HG03045 (cell line): ENCODE data around the gene AGTR2.
"Not testable (repeated sequence)": the region's sequence is repeated elsewhere in the genome, so short reads cannot be mapped to it uniquely, and the experiment has no call there.

ENCODE experiments used
- ATAC-seq: cut with Tn5 transposase; IDR thresholded peaks from one replicate; pipeline ENCODE4 v1.9.1; 2021; ENCODE audit warnings: mild to moderate bottlenecking, moderate library complexity; ENCODE audit not compliant: unreplicated experiment

Gene AGTR2, protein sequence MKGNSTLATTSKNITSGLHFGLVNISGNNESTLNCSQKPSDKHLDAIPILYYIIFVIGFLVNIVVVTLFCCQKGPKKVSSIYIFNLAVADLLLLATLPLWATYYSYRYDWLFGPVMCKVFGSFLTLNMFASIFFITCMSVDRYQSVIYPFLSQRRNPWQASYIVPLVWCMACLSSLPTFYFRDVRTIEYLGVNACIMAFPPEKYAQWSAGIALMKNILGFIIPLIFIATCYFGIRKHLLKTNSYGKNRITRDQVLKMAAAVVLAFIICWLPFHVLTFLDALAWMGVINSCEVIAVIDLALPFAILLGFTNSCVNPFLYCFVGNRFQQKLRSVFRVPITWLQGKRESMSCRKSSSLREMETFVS

DNA sequence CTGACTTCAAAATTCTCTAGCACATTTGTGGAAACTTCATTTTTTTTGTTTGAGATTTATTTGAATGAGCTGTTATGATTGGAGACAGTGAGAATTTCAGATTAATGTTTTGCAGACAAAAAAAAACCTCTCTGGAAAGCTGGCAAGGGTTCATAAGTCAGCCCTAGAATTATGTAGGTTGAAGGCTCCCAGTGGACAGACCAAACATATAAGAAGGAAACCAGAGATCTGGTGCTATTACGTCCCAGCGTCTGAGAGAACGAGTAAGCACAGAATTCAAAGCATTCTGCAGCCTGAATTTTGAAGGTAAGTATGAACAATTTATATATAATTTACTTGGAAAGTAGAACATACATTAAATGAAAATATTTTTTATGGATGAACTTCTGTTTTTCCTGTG is at the start of gene AGTR2:
Gene AGTR2 (plus strand): TSS at position 234 of the 400 bp plus-strand sequence. CDS start 1,537 bp downstream, outside the sequence.
- ATAC-seq: no peak

GRCh38 chrX:116135277-116135676 is 35.3 kb upstream of the AGTR2 start:
- ATAC-seq: no peak

GRCh38 chrX:116141270-116141669 is 29.3 kb upstream of the AGTR2 start:
- not testable (repeated sequence) for ATAC-seq

DNA sequence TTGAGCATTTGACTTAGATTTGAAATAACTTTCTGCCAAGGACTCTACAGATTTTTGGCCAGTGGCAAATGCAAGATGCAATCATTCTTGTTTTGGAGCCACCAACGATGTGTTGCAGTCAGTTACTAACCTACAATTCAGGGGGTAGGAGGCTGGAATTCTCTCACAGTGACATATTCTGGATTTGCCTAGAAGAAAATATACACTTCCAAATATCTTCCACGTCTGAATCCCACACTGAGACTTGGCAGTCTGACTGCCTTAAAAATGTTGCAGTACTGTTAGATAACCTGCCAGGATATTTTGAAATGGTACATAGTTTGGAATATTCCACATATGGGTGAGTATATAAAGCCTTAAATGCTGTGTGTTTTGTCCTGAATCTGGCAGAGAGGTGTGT is 27.6 kb upstream of the AGTR2 start:
- no peak for ATAC-seq

DNA sequence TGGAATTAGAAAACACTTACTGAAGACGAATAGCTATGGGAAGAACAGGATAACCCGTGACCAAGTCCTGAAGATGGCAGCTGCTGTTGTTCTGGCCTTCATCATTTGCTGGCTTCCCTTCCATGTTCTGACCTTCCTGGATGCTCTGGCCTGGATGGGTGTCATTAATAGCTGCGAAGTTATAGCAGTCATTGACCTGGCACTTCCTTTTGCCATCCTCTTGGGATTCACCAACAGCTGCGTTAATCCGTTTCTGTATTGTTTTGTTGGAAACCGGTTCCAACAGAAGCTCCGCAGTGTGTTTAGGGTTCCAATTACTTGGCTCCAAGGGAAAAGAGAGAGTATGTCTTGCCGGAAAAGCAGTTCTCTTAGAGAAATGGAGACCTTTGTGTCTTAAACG is 2.4 kb downstream of the AGTR2 start:
- ATAC-seq: no peak

- no peak for ATAC-seq
Observed at GRCh38 chrX:116181300-116181699, 10.8 kb downstream of the AGTR2 start.

- ATAC-seq: no peak
Observed at GRCh38 chrX:116185163-116185562, 14.6 kb downstream of the AGTR2 start.

DNA sequence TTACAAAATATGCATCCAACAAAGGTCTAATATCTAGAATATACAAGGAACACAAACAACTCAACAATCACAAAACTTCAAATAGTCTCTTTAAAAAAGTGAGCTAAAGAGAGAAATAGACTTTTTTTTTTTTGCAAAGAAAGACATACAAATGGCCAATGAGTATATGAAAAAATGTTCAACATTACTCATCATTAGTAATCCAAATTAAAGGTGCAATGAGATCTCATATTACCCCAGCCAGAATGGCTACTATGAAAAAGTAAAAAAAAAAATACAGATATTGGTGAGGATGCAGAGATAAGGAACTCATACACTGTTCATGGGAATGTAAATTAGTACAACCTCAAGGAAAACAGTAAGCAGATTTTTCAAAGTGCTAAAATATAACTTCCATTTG is 24.1 kb downstream of the AGTR2 start:
- no peak for ATAC-seq

- no peak for ATAC-seq
Observed at GRCh38 chrX:116198235-116198634, 27.7 kb downstream of the AGTR2 start.

DNA sequence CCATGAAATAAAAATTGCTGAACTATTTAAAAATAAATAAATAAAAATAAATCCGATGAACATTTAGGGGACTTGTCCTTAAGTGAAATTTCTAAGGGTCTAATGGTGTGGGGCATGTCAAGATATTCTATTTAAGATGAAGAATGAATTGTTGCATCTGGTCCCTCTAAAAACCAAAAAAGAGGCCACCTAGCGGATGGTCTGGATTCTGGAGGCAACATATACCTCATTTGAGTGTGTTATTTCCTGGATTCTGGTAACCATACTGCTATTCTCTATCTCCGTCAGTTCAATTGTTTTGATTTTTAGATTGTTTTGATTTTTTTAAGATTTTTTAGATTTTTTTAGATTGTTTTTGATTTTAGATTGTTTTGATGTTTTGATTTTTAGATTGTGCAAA is 28.3 kb downstream of the AGTR2 start:
- ATAC-seq: no peak

DNA sequence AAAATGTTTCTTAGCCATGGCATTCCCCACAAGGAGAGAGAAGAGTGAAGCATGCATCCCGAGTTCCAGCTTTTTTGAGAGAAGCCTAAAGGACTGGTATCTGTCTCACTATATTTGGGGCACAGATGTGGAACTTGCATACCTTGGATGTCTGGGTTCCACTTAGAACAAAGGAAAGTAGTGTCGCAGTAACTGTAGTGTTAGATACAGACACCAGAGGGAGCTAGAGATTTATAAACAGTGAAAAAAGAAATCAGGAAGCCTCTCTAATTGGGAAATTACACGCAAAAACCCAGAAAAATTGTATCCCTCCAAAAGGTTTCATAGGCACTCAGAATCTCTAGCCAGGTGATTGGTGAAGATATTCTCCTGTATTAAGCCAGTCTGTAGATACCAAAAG is 34.4 kb downstream of the AGTR2 start:
- no peak for ATAC-seq

DNA sequence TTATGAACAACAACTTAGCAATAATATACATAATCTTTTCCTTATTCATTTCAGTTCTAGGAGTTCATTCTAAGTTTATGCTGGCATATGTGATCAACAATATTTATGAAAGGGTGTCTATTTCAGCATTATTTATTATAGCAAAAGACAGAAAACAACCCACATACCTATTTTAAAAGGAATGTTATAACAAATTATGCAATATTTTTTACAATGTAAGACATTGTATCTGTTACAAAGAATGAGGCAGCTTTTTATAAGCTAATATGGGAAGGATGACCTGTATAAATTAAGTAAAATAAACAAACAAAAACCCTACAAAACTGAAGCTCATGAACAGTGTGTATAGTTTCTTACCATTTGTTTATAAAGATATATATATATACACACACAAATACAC is 42.7 kb downstream of the AGTR2 start:
- no peak for ATAC-seq

DNA sequence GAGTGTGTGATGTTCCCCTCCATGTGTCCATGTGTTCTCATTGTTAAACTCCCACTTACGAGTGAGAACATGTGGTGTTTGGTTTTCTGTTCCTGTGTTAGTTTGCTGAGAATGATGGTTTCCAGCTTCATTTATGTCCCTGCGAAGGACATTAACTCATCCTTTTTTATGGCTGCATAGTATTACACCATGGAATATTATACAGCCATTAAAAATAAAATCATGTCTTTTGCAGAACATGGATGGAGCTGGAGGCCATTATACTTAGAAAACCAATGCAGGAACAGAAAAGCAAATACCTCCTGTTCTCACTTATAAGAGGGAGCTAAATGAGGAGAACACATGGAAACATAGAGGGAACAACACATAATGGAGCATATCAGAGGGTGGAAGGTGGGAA is 46.5 kb downstream of the AGTR2 start:
- ATAC-seq: not testable (repeated sequence)
